K562 (cell line): Measurements from ENCODE around the gene IL12RB1. TPM values are rescaled to one million over a fixed set of nuclear protein-coding genes. Genes with fewer than 3 reads are reported as not detected.

ENCODE experiments used
- ATF3 ChIP-seq, 2 experiments: fragments of 450-650 bp in 1 of 2; sonication (generic) in 1 of 2; formaldehyde crosslinking in 1 of 2; IDR thresholded peaks in 1 of 2; conservative IDR thresholded peaks in 1 of 2; 2 replicates each; pipeline versions ENCODE4 v1.6.1 to v1.8.1; 2016 to 2023; ENCODE audit warnings: mild to moderate bottlenecking in 2 of 2, moderate library complexity in 2 of 2, inconsistent platforms in 1 of 2, missing genetic modification reagents in 1 of 2
- CEBPB ChIP-seq: fragments of 450-650 bp; IDR thresholded peaks from 2 replicates; pipeline ENCODE4 v1.6.1; 2016; ENCODE audit warnings: missing genetic modification characterization, missing compliant biosample characterization
- MECOM ChIP-seq: fragments of 250-450 bp; sonication (Bioruptor Pico); IDR thresholded peaks from 2 replicates; pipeline ENCODE4 v1.8.0; 2022; ENCODE audit warnings: inconsistent platforms
- PBX2 ChIP-seq, 2 experiments: IDR thresholded peaks in 1 of 2; conservative IDR thresholded peaks in 1 of 2; 2 replicates each; pipeline ENCODE4 v1.6.1; 2016; ENCODE audit warnings: low read depth in 2 of 2, mild to moderate bottlenecking in 1 of 2, missing compliant biosample characterization in 1 of 2, missing genetic modification characterization in 1 of 2, moderate library complexity in 1 of 2
- PKNOX1 ChIP-seq: fragments of 450-650 bp; IDR thresholded peaks from 2 replicates; pipeline ENCODE4 v1.6.1; 2016
- polyA plus RNA-seq, 8 experiments: library from polyadenylated mRNA; depleted of rRNA in 4 of 8; stranded (reverse) in 5 of 8; unstranded in 3 of 8; fragments of >200 nt; fragmentation: Nextera tagmentation in 2 of 8; fragmentation: Illumina TruSeq in 1 of 8; extraction: Ambion mirVana in 2 of 8; extraction: Trizol in 1 of 8; gene quantifications; 2 replicates each; pipeline versions ENCODE4 v1.2.1 to v1.2.3, GENCODE V29; 2011 to 2014; ENCODE audit warnings: inconsistent platforms in 1 of 8, missing spikeins in 1 of 8
- total RNA-seq, 7 experiments: library from RNA; depleted of rRNA in 6 of 7; stranded (reverse); fragments of >200 nt in 6 of 7; fragmentation: Illumina TruSeq in 2 of 7; extraction: Trizol in 2 of 7; gene quantifications; 2 replicates each; pipeline versions ENCODE4 v1.2.1 to v1.2.3, GENCODE V29; 2011 to 2021; ENCODE audit warnings: low replicate concordance in 1 of 7

The IL12RB1 gene
- total and polyA plus RNA-seq, 9 of the 15 experiments (the other 6 are each of a cell fraction or from before 2014, with no cell fraction given) = 0.04 to 0.07 (median 0.06) TPM; not detected in 5

GRCh38 chr19:18135712-18136584 lies 49.2 kb upstream of the IL12RB1 start (continued):
- TF ChIP-seq PBX2 (CRISPR knock-in tag; IDR thresholded peaks at IDR 0.05; ENCODE audit: low read depth) (peak; percentile 46; the same call in 1 of the 2 replicates), PBX2 (tag; conservative IDR thresholded peaks at IDR 0.05; ENCODE audit: low read depth) (peak; percentile 78), MECOM (CRISPR knock-in tag) (no peak), CEBPB (peak; percentile 97), ATF3 (IDR thresholded peaks at IDR 0.05) (peak; percentile 22; the same call in 1 of the 2 replicates), ATF3 (CRISPR knock-in tag; conservative IDR thresholded peaks at IDR 0.05) (no peak), PKNOX1 (peak; percentile 92)
